Stimulated activated CD8-positive, alpha-beta memory T cell treated with anti-CD3 and anti-CD28 coated beads, Interleukin-4, amount 100 ng/mL, for 24 hours (primary cell): ENCODE results near the gene ZNF804A.

Experiments
- DNase-seq: peaks from one replicate; pipeline ENCODE4 v3.0.0-alpha.2; 2020; ENCODE audit warnings: low read depth

The ZNF804A gene

GRCh38 chr2:184945824-184946223, 347.5 kb downstream of the ZNF804A start:
- no peak for DNase-seq

GRCh38 chr2:184956856-184957255, 358.5 kb downstream of the ZNF804A start:
- no peak for DNase-seq

DNA sequence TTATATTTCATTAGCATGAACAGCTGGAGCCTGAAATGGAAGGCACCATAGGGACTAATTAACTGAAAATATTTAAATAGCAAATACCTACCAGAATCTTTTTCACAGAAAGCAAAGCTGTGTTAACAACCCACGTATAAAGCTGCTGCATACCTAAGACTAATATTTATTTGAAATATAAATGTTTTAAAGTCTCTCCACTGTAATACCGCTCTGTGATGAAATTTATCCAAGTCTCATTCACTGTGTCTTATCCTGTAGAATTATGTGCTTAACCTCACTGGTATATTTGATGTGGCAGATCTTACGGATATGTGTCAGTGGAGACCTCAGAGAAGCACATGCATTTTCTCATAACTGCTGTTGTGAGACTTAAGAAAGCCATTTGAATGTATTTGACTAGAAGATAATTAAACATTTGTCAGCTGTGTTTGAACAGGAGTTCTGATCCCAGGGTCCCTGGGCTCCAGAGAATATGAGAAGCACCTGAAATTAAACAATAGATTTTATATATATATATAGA, 373.3 kb downstream of the ZNF804A start:
- no peak for DNase-seq
